LNCaP clone FGC (cell line): ENCODE results near the gene LARGE1.
A peak's percentile ranks its signal among the peaks of the same experiment; 100 is the strongest.

Experiments
- DNase-seq: peaks from one replicate; pipeline ENCODE4 v3.0.0-alpha.2; 2011; ENCODE audit warnings: low read depth
- H3K4me3 ChIP-seq: 2 replicates; pipeline ENCODE4 v1.5.1; 2011; ENCODE audit warnings: mild to moderate bottlenecking, low read depth, low read length, control low read depth
- CTCF ChIP-seq: IDR thresholded peaks from 2 replicates; pipeline ENCODE4 v1.5.1; 2012; ENCODE audit warnings: mild to moderate bottlenecking; ENCODE audit not compliant: control insufficient read depth, insufficient read depth; ENCODE audit errors: extremely low read depth

LARGE1 gene

GRCh38 chr22:33519974-33520903 lies 400.0 kb downstream of the LARGE1 start:
- H3K4me3 ChIP-seq, result no peak overlapping the region
- DNase-seq, result no peak
- TF ChIP-seq CTCF, result no peak

DNA sequence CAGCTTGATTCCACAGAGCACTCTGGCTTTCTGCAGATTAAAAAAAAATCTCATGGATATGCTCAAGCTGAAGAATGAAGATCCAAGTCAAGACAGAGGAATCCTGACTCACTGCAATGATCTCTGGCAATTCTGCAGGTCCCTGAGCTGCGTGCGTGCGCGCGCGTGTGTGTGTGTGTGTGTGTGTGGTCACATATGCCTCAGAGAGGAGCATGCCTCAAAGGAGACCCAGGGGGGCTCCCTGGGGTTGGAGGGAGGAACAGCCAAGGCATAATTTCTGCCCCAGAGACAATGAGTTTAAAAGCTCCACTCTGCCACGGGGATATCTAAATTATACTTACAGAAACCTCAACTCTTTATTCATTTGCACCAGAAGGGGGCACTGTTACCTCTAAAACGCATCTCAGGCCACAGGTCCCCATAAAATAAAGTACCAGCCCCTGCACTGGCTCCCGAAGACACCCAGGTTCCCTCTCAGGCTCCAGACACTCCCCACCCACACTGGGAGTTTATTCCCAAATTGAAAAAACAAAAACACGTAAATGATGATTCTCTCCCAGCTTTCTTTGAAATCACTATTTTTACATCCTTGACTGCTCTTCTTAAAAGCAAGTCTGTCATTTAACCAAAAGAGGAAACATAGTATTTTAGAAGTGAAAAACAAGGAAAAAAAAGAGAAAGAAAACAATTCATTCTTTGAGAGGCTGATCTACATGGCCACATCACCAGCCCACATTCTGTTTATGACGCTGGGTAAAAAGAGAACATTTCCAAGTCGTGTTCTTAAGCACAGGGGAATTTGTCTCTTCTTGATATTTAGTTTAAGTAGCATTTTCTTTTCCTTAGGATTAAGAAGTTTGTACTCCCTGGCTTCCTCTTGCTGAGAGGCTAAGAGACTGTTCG lies 401.0 kb downstream of the LARGE1 start:
- no peak overlapping the region for H3K4me3 ChIP-seq
- DNase-seq, result peak; percentile 13

DNA sequence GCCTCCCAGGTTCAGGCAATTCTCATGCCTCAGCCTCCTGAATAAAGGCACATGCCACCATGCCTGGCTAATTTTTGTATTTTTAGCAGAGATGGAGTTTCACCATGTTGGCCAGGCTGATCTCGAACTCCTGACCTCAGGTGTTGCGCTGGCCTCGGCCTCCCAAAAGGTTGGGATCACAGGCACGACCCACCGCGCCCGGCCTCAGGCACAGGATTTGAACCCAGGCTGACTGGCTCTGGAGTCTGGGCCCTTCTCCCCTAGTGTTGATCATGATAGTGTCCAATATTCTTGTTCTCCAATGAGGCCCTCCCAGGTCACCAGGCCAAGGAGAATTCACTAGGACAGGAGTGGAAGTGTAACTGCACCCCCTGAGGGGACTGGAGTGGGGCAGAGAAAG lies 401.9 kb downstream of the LARGE1 start:
- DNase-seq, result no peak
- no peak for TF ChIP-seq CTCF
- H3K4me3 ChIP-seq, result no peak overlapping the region

More for the DNA sequence above, 401.0 kb downstream of the LARGE1 start:
- TF ChIP-seq CTCF, result peak; percentile 56

GRCh38 chr22:33515795-33516194 lies 404.5 kb downstream of the LARGE1 start:
- no peak overlapping the region for H3K4me3 ChIP-seq
- no peak for DNase-seq
- no peak for TF ChIP-seq CTCF

DNA sequence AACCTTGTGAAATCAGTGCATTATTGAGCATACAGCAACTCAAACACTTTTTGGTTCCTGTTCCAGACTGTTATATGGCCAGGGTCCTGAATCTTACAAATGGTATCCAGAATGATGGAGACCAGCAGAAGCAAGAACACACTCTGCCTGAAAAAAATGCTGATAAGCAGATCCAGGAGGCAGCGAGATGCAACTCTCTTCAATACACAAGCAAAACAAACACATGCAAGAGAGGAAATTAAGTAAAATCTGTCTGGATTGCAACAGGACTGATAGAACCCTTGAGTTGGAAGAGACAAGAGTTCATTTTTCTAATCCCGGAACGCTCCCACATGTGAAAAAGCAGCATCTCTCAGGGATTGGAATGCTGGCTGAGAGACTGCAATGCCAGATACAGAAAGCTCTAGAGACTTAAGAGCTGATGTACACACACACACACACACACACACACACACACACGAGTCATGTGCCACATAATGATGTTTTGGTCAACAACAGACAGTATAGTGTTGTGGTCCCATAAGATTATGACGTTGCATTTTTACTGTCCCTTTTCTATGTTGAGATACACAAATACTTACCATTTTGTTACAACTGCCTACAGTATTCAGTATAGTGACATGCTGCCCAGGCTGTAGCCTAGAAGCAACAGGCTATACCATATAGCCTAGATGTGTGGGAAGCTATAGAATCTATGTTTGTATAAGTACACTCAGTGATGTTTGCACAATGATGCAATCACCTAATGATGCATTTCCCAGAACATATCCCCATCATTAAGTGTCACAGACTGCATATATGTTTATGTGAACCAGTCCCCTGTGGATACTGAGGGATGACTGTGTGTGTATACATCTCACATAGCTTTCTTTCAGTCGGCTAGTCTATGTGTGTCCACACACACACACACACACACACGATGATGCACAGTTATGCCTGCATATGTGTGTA lies 406.6 kb downstream of the LARGE1 start:
- H3K4me3 ChIP-seq, result no peak overlapping the region
- no peak for TF ChIP-seq CTCF
- peak; percentile 36 for DNase-seq

DNA sequence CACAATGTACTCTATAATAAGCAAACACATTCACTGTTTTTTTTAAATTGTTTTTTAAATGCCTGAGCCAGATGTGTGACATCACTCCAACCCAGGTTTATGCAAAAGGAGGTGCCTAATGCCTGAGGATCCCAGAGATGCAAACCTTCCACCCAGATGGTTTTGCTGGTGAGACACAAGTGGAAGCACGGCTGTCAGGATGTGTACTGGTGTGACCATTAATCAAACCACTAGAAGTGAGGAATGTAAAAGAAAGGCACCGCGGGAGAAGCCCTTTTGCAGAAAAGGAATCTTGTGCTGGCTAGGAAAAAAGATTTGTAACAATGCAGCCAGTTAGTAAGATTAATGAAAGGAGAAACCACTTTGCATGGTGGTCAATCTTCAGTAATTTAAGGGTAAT lies 407.4 kb downstream of the LARGE1 start:
- no peak overlapping the region for H3K4me3 ChIP-seq
- TF ChIP-seq CTCF, result no peak
- DNase-seq, result no peak
